SU-DHL-6 (cell line): ENCODE data around the gene HS6ST3.

Source experiments
- EZH2phosphoT487 ChIP-seq: fragments of 200-600 bp; sonication (generic), shearing (Covaris generic); conservative IDR thresholded peaks from 2 replicates; pipeline ENCODE4 v1.6.1; 2018; ENCODE audit warnings: mild to moderate bottlenecking, antibody characterized with exemption, low read length, moderate library complexity, mixed read lengths
- TF ChIP-seq, protein P1 (sequence below): fragments of 200-600 bp; sonication (generic); IDR thresholded peaks from one replicate; pipeline ENCODE4 v1.5.1; 2017; ENCODE audit warnings: antibody characterized with exemption, mild to moderate bottlenecking, low read length, moderate library complexity; ENCODE audit not compliant: insufficient read depth, poor library complexity, severe bottlenecking

DNA sequence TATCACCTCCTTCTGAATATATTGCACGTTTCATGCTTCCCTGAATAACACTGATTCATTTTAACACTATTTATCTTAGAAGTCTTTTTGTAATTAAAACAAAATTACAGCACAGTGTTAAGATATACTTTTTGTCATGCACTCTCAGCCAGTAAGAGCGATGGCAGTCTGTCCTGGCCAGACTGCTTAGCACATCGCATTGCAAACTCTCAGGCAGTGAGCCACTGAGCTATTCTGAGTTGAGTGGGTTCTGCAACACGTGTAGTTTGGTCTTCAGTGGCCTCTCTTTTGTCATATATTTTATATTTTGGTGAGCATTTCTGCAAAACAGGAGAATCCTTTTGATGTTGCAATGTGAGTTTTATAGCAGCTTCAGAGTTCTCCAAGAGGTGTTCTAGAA, 332.1 kb downstream of the HS6ST3 start:
- TF ChIP-seq, protein P1, sequence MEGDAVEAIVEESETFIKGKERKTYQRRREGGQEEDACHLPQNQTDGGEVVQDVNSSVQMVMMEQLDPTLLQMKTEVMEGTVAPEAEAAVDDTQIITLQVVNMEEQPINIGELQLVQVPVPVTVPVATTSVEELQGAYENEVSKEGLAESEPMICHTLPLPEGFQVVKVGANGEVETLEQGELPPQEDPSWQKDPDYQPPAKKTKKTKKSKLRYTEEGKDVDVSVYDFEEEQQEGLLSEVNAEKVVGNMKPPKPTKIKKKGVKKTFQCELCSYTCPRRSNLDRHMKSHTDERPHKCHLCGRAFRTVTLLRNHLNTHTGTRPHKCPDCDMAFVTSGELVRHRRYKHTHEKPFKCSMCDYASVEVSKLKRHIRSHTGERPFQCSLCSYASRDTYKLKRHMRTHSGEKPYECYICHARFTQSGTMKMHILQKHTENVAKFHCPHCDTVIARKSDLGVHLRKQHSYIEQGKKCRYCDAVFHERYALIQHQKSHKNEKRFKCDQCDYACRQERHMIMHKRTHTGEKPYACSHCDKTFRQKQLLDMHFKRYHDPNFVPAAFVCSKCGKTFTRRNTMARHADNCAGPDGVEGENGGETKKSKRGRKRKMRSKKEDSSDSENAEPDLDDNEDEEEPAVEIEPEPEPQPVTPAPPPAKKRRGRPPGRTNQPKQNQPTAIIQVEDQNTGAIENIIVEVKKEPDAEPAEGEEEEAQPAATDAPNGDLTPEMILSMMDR = no peak
- TF ChIP-seq EZH2phosphoT487 = no peak
